ENCODE results near the gene TXNRD3. TPM values are rescaled to one million over a fixed set of nuclear protein-coding genes. Genes with fewer than 3 reads are reported as not detected.
"Not testable (repeated sequence)": the region's sequence is repeated elsewhere in the genome, so short reads cannot be mapped to it uniquely, and the experiment has no call there.

Gene TXNRD3
- total RNA-seq, 2 donors from 2014 or later = 3.6 to 7.5 TPM

- Histone ChIP-seq H3K9ac (ENCODE audit: low read depth in 2 of 2, low read length in 2 of 2) (no peak overlapping the region), H3K36me3 (no peaks in the 10 kb centered on the region), H3K27me3 (no peaks in the 10 kb centered on the region), H3K27ac (no peak overlapping the region), H3K4me1 (no peaks in the 10 kb centered on the region), H3K4me3 (no peak overlapping the region), H3K9me3 (no peaks in the 10 kb centered on the region)
- no peak for DNase-seq
- no peak for TF ChIP-seq CTCF (IDR thresholded peaks at IDR 0.05)
- intact Hi-C loops (cut with DNase I) = no loop called here
Observed at GRCh38 chr3:126636436-126636835, 18.5 kb downstream of the TXNRD3 start.

DNA sequence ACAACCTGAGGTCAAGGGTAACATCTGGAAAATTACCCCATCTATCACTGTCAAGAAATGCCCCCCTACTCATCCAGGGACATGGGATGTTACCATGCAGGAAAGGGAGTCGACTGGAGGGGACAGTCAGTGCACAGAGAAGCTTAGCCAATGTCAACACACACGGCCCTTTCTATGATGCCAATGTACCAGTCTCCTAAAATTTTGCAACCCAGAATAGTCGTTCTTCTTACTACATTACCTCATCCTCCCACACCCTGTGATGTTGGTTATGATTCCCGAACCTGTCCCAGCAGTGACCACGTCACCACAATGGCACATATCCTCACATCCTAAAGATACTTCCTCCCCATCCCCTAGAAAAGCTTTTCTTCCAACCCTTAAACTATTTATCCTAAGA is 20.1 kb downstream of the TXNRD3 start:
- H3K27ac ChIP-seq = no peak overlapping the region
- no peaks in the 10 kb centered on the region for H3K4me1 ChIP-seq
- H3K4me3 ChIP-seq = no peak overlapping the region
- intact Hi-C loops (cut with DNase I) = no loop called here
- H3K9ac ChIP-seq (ENCODE audit: low read depth in 2 of 2, low read length in 2 of 2) = no peak overlapping the region
- no peaks in the 10 kb centered on the region for H3K36me3 ChIP-seq
- H3K27me3 ChIP-seq = no peaks in the 10 kb centered on the region
- no peak for DNase-seq
- TF ChIP-seq CTCF (IDR thresholded peaks at IDR 0.05) = no peak
- no peaks in the 10 kb centered on the region for H3K9me3 ChIP-seq

GRCh38 chr3:126630020-126630419 is 24.9 kb downstream of the TXNRD3 start:
- Histone ChIP-seq H3K36me3 (no peaks in the 10 kb centered on the region), H3K9ac (ENCODE audit: low read depth in 2 of 2, low read length in 2 of 2) (no peak overlapping the region), H3K27me3 (no peaks in the 10 kb centered on the region), H3K4me3 (no peak overlapping the region), H3K4me1 (no peaks in the 10 kb centered on the region), H3K9me3 (no peaks in the 10 kb centered on the region), H3K27ac (no peak overlapping the region)
- intact Hi-C loops (cut with DNase I) = no loop called here
- no peak for TF ChIP-seq CTCF (IDR thresholded peaks at IDR 0.05)
- no peak for DNase-seq

DNA sequence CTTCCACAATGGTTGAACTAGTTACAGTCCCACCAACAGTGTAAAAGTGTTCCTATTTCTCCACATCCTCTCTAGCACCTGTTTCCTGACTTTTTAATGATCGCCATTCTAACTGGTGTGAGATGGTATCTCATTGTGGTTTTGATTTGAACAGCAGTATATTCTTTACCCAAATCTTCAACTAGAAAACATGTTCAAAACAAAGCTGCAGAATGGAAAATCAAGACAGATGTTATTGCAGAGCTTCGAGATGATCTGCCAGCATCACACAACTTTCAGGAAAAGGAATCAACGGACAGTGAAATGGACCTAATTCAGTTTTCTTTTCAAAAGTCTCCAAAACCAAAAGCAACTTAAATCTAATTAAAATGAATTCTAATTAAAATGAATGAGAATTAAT is 29.2 kb downstream of the TXNRD3 start:
- H3K9ac ChIP-seq (ENCODE audit: low read depth in 2 of 2, low read length in 2 of 2); H3K27ac ChIP-seq; H3K4me3 ChIP-seq; H3K4me1 ChIP-seq; DNase-seq; H3K36me3 ChIP-seq; H3K9me3 ChIP-seq; H3K27me3 ChIP-seq; intact Hi-C loops (cut with DNase I): not testable (repeated sequence)

GRCh38 chr3:126622694-126623093 is 32.2 kb downstream of the TXNRD3 start:
- no peak for TF ChIP-seq CTCF (IDR thresholded peaks at IDR 0.05)
- Histone ChIP-seq H3K9me3 (no peaks in the 10 kb centered on the region), H3K9ac (ENCODE audit: low read depth in 2 of 2, low read length in 2 of 2) (no peak overlapping the region), H3K27me3 (no peaks in the 10 kb centered on the region), H3K27ac (no peak overlapping the region), H3K4me1 (no peaks in the 10 kb centered on the region), H3K4me3 (no peak overlapping the region), H3K36me3 (no peaks in the 10 kb centered on the region)
- intact Hi-C loops (cut with DNase I) = no loop called here
- no peak for DNase-seq

GRCh38 chr3:126621627-126622345 is 33.1 kb downstream of the TXNRD3 start:
- no peak for TF ChIP-seq CTCF (IDR thresholded peaks at IDR 0.05)

More at GRCh38 chr3:126621627-126622345, 33.1 kb downstream of the TXNRD3 start:
- H3K4me3 ChIP-seq = no peak overlapping the region
- H3K9ac ChIP-seq (ENCODE audit: low read depth in 2 of 2, low read length in 2 of 2) = no peak overlapping the region
- H3K27ac ChIP-seq = no peak overlapping the region
- no peaks in the 10 kb centered on the region for H3K36me3 ChIP-seq
- H3K27me3 ChIP-seq = no peaks in the 10 kb centered on the region
- H3K4me1 ChIP-seq = no peaks in the 10 kb centered on the region
- DNase-seq = no peak
- H3K9me3 ChIP-seq = no peaks in the 10 kb centered on the region
- intact Hi-C loops (cut with DNase I) = no loop called here

Measured in colonic mucosa (tissue), 4 donors.